Heart left ventricle (tissue), 16 donors: ENCODE data around the gene CFAP221. TPM values are rescaled to one million over a fixed set of nuclear protein-coding genes. Genes with fewer than 3 reads are reported as not detected.

Source experiments
- ATAC-seq, 4 donors: fragments of 200-7000 bp; cut with Tn5 transposase; one replicate each; pipeline ENCODE4 v1.9.1; 2020 to 2022; ENCODE audit warnings: moderate library complexity in 4 of 4, mild to moderate bottlenecking in 3 of 4, moderate number of reproducible peaks in 1 of 4
- DNase-seq, 5 donors: peaks; one replicate each; pipeline ENCODE4 v3.0.0-alpha.2; 2020
- H3K27ac ChIP-seq, 12 donors: fragments of 200-600 bp; sonication (generic) in 4 of 12; one replicate each; pipeline versions ENCODE4 v1.5.0 to v1.8.0; 2016 to 2022; ENCODE audit warnings: mild to moderate bottlenecking in 2 of 12
- H3K27me3 ChIP-seq, 9 donors: fragments of 200-600 bp; sonication (generic) in 2 of 9; one replicate each; pipeline versions ENCODE4 v1.5.1 to v1.8.0; 2016 to 2022; ENCODE audit warnings: mild to moderate bottlenecking in 3 of 9
- H3K36me3 ChIP-seq, 9 donors: fragments of 200-600 bp; sonication (generic) in 2 of 9; one replicate each; pipeline versions ENCODE4 v1.5.0 to v1.8.0; 2018 to 2022; ENCODE audit warnings: mild to moderate bottlenecking in 2 of 9
- H3K4me1 ChIP-seq, 12 donors: fragments of 200-600 bp; sonication (generic) in 4 of 12; one replicate each; pipeline versions ENCODE4 v1.5.0 to v1.8.0; 2016 to 2022; ENCODE audit warnings: mild to moderate bottlenecking in 3 of 12
- H3K4me3 ChIP-seq, 12 donors: fragments of 200-600 bp; sonication (generic) in 4 of 12; one replicate each; pipeline versions ENCODE4 v1.5.0 to v1.8.0; 2017 to 2022; ENCODE audit warnings: mild to moderate bottlenecking in 9 of 12, moderate library complexity in 4 of 12
- H3K9me3 ChIP-seq, 12 donors: fragments of 200-600 bp; sonication (generic) in 4 of 12; one replicate each; pipeline versions ENCODE4 v1.5.0 to v1.8.0; 2016 to 2022; ENCODE audit warnings: mild to moderate bottlenecking in 1 of 12
- CTCF ChIP-seq, 12 donors: fragments of 200-600 bp; sonication (generic) in 4 of 12; IDR thresholded peaks; one replicate each; pipeline versions ENCODE4 v1.5.0 to v1.8.0; 2018 to 2022; ENCODE audit warnings: antibody characterized with exemption in 12 of 12, mild to moderate bottlenecking in 5 of 12
- POLR2A ChIP-seq, 2 donors: fragments of 450-650 bp; IDR thresholded peaks; one replicate each; pipeline ENCODE4 v1.6.1; 2017; ENCODE audit warnings: antibody characterized with exemption in 2 of 2, mild to moderate bottlenecking in 2 of 2, moderate library complexity in 2 of 2
- WGBS, 4 donors: extraction: QIAGEN DNeasy Blood & Tissue Kit in 2 of 4; methylation state at CpG; one replicate each; pipeline versions ENCODE4 v1.1.5 to v1.1.7; 2013 to 2018; 5-methylcytosine and 5-hydroxymethylcytosine counted together
- intact Hi-C, 10 donors: fragments of 100-400 bp; cut with DNase I; formaldehyde crosslinking; loops; one replicate each; pipeline versions ENCODE4 v1.11.1 to v1.14.2; 2022
- polyA plus RNA-seq, 2 donors: library from polyadenylated mRNA; stranded (reverse); fragments of 200-250 nt; gene quantifications; one replicate each; pipeline ENCODE4 v1.2.3, GENCODE V29; 2013
- total RNA-seq, 9 donors: library from RNA; depleted of rRNA in 2 of 9; stranded (reverse); fragments of >200 nt in 2 of 9; fragmentation: NEBNext Ultra II Directional in 3 of 9; extraction: Animal tissue kit (Norgen Biotek cat#: 25700) in 3 of 9; gene quantifications; one replicate each; pipeline versions ENCODE4 v1.1.0 to v1.2.4, GENCODE V29; 2016 to 2023
- donor health status: ischemic (EF 13 %, LVEDD 7.1; RV severe dilation, severe dysfunction).
- donor health status: healthy with polysubstance abuse.
- donor health status: DM: no; HTN: yes; CAD: no.
- donor health status: DM: no; HTN: no; CAD: no.
- donor health status: ischemic (EF 25% LVEDD 6.9; RV normal size, moderate dysfunction).
- donor health status: ischemic (EF 25% LVEDD 5.7; RV mildly dilated, moderate dysfunction).
- donor health status: healthy.
- donor health status: DM: yes; HTN: yes; CAD: no.
- donor health status: ischemic (EF 35%, LVEDD 5.7; RV mildly dilated, moderate dysfunction).
- donor health status: nonischemic (EF 11% LVEDD 7.7; RV severe dilation, severe dysfunction).
- donor health status: DM: yes; HTN: yes; CAD: no.
- donor health status: PGD.
- donor health status: ischemic (EF 29% LVEDD 5.4; RV normal size, mild dysfunction).
- donor health status: nonischemic (EF 23%, LVEDD 6.1; RV moderate dilation, normal function).

Gene CFAP221
- total and polyA plus RNA-seq, 11 donors: 0.08 to 2.2 (median 1.4) TPM; not detected in 1

- H3K4me1 ChIP-seq: no peaks in the 10 kb centered on the region
- WGBS, 4 donors: 72 to 81% (median 77%) methylated on average over 3 of the region's 3 CpGs
- no peak overlapping the region for H3K4me3 ChIP-seq
- no peak for DNase-seq
- H3K27me3 ChIP-seq: no peaks in the 10 kb centered on the region
- no peak for ATAC-seq
- no peak overlapping the region for H3K27ac ChIP-seq
- H3K36me3 ChIP-seq: no peaks in the 10 kb centered on the region
- TF ChIP-seq POLR2A (IDR thresholded peaks at IDR 0.05) (no peak), CTCF (IDR thresholded peaks at IDR 0.05) (no peak)
- peaks cover 0 to 10% (median 0%) of the 10 kb centered on the region in 12 donors for H3K9me3 ChIP-seq
- intact Hi-C loops: no loop called here
These were observed 30.0 kb downstream of the CFAP221 start for GRCh38 chr2:119574108-119574815.

- WGBS, 4 donors: 67 to 80% (median 71%) methylated on average over 2 of the region's 2 CpGs
- Histone ChIP-seq H3K27me3 (no peaks in the 10 kb centered on the region), H3K9me3 (peaks cover 0 to 4% (median 0%) of the 10 kb centered on the region in 12 donors), H3K27ac (no peak overlapping the region), H3K36me3 (no peaks in the 10 kb centered on the region), H3K4me1 (peaks cover 0 to 5% (median 0%) of the 10 kb centered on the region in 12 donors), H3K4me3 (no peak overlapping the region)
- no peak for DNase-seq
- ATAC-seq: no peak
- intact Hi-C loops: no loop called here
- TF ChIP-seq CTCF (IDR thresholded peaks at IDR 0.05): no peak
These were observed 30.6 kb downstream of the CFAP221 start for GRCh38 chr2:119574864-119575263.

- TF ChIP-seq POLR2A (IDR thresholded peaks at IDR 0.05) (no peak), CTCF (IDR thresholded peaks at IDR 0.05) (no peak)
- intact Hi-C loops: no loop called here
- no peak overlapping the region for H3K4me3 ChIP-seq
These were observed 31.2 kb downstream of the CFAP221 start for GRCh38 chr2:119575439-119575838.

GRCh38 chr2:119579424-119580295 is 35.4 kb downstream of the CFAP221 start:
- Histone ChIP-seq H3K4me1 (peaks cover 0 to 7% (median 0%) of the 10 kb centered on the region in 12 donors), H3K27ac (peak overlapping the region in 4 of 12 donors; percentile 13 to 39 (median 19)), H3K9me3 (peaks cover 0 to 9% (median 0%) of the 10 kb centered on the region in 12 donors), H3K27me3 (no peaks in the 10 kb centered on the region), H3K36me3 (no peaks in the 10 kb centered on the region), H3K4me3 (no peak overlapping the region)
- ATAC-seq: peak; percentile 75 to 99 (median 91)
- peak in 2 of 5 donors; percentile 29 to 48 for DNase-seq
- intact Hi-C loops: no loop called here
- 38 to 69% (median 51%) methylated on average over 7 of the region's 7 CpGs for WGBS, 4 donors
- TF ChIP-seq CTCF (IDR thresholded peaks at IDR 0.05): no peak
- TF ChIP-seq POLR2A (IDR thresholded peaks at IDR 0.05): no peak

More at GRCh38 chr2:119575439-119575838, 31.2 kb downstream of the CFAP221 start:
- ATAC-seq: no peak
- H3K9me3 ChIP-seq: peaks cover 0 to 4% (median 0%) of the 10 kb centered on the region in 12 donors
- H3K27ac ChIP-seq: no peak overlapping the region
- DNase-seq: no peak
- 72 to 83% (median 79%) methylated on average over 1 of the region's 1 CpG for WGBS, 4 donors
- H3K36me3 ChIP-seq: no peaks in the 10 kb centered on the region
- no peaks in the 10 kb centered on the region for H3K27me3 ChIP-seq
- peaks cover 0 to 7% (median 0%) of the 10 kb centered on the region in 12 donors for H3K4me1 ChIP-seq
